ENCODE measurements around the gene ZNF398. TPM values are rescaled to one million over a fixed set of nuclear protein-coding genes. Genes with fewer than 3 reads are reported as not detected.

Gene ZNF398
- polyA plus RNA-seq, 1 donor from 2014 or later = 8.6 TPM

- H3K4me2 ChIP-seq (ENCODE audit: low read length) = peak overlapping the region; percentile 59
- H4K20me1 ChIP-seq (ENCODE audit: insufficient read depth) = peaks cover 3% of the 10 kb centered on the region
- peak overlapping the region; percentile 19 for H2AFZ ChIP-seq (ENCODE audit: low read depth, low read length)
- TF ChIP-seq REST (IDR thresholded peaks at IDR 0.05; ENCODE audit: borderline replicate concordance) (no peak), TAF1 (IDR thresholded peaks at IDR 0.05; ENCODE audit: low read depth) (no peak), RAD21 (conservative IDR thresholded peaks at IDR 0.05) (no peak), SMC3 (conservative IDR thresholded peaks at IDR 0.05; ENCODE audit: poor library complexity) (no peak), EP300 (conservative IDR thresholded peaks at IDR 0.05; ENCODE audit: poor library complexity, severe bottlenecking) (no peak), POLR2AphosphoS5 (IDR thresholded peaks at IDR 0.05) (no peak), MXI1 (conservative IDR thresholded peaks at IDR 0.05; ENCODE audit: poor library complexity, severe bottlenecking) (no peak), EZH2 (IDR thresholded peaks at IDR 0.05; ENCODE audit: borderline replicate concordance, insufficient read depth, low read length, poor library complexity, severe bottlenecking) (no peak), CTCF (IDR thresholded peaks at IDR 0.05; ENCODE audit: poor library complexity, severe bottlenecking) (no peak)
- no peaks in the 10 kb centered on the region for H3K9me3 ChIP-seq (ENCODE audit: low read length)
- peak overlapping the region; percentile 91 for H3K9ac ChIP-seq (ENCODE audit: low read length)
- no peaks in the 10 kb centered on the region for H3K9me2 ChIP-seq (ENCODE audit: insufficient read depth, low read length)
- H3K27me3 ChIP-seq (ENCODE audit: insufficient read depth, low read depth, low read length) = no peaks in the 10 kb centered on the region
- no peaks in the 10 kb centered on the region for H3K36me3 ChIP-seq (ENCODE audit: insufficient read depth, low read length)
- no peaks in the 10 kb centered on the region for H3F3A ChIP-seq (ENCODE audit: insufficient read depth, low read length, poor library complexity, severe bottlenecking)
- peak overlapping the region; percentile 75 for H3K4me3 ChIP-seq (ENCODE audit: low read length)
- H3K79me2 ChIP-seq (replicated peaks; ENCODE audit: insufficient read depth, low read length) = peaks cover 19% of the 10 kb centered on the region
- peak overlapping the region; percentile 81 for H3K27ac ChIP-seq (ENCODE audit: low read length)
These were observed 47.5 kb downstream of the ZNF398 start for GRCh38 chr7:149194799-149195179.

GRCh38 chr7:149195180-149196150, 48.2 kb downstream of the ZNF398 start, which contains the start of gene ZNF282:
ZNF282 (plus strand) TSS chr7:149195546; CDS start chr7:149195590, 44 bp downstream.
- Histone ChIP-seq H3K36me3 (ENCODE audit: insufficient read depth, low read length) (no peaks in the 10 kb centered on the region), H3F3A (ENCODE audit: insufficient read depth, low read length, poor library complexity, severe bottlenecking) (no peaks in the 10 kb centered on the region), H4K20me1 (ENCODE audit: insufficient read depth) (peaks cover 3% of the 10 kb centered on the region), H3K4me3 (ENCODE audit: low read length) (peak within 1 kb of the TSS; percentile 88), H3K4me2 (ENCODE audit: low read length) (peak within 1 kb of the TSS; percentile 77), H3K9me3 (ENCODE audit: low read length) (no peaks in the 10 kb centered on the region), H3K27ac (ENCODE audit: low read length) (peak within 1 kb of the TSS; percentile 81), H3K9me2 (ENCODE audit: insufficient read depth, low read length) (no peaks in the 10 kb centered on the region), H3K79me2 (replicated peaks; ENCODE audit: insufficient read depth, low read length) (peaks cover 20% of the 10 kb centered on the region), H3K9ac (ENCODE audit: low read length) (peak within 1 kb of the TSS; percentile 91), H2AFZ (ENCODE audit: low read depth, low read length) (peak within 1 kb of the TSS; percentile 82), H3K27me3 (ENCODE audit: insufficient read depth, low read depth, low read length) (no peaks in the 10 kb centered on the region)
- TF ChIP-seq CTCF (IDR thresholded peaks at IDR 0.05; ENCODE audit: poor library complexity, severe bottlenecking) = peak; percentile 88
- peak; percentile 79 for TF ChIP-seq REST (IDR thresholded peaks at IDR 0.05; ENCODE audit: borderline replicate concordance)
- peak; percentile 64 for TF ChIP-seq RAD21 (conservative IDR thresholded peaks at IDR 0.05)
- TF ChIP-seq EP300 (conservative IDR thresholded peaks at IDR 0.05; ENCODE audit: poor library complexity, severe bottlenecking) = peak; percentile 38
- TF ChIP-seq MXI1 (conservative IDR thresholded peaks at IDR 0.05; ENCODE audit: poor library complexity, severe bottlenecking) = peak; percentile 77
- TF ChIP-seq TAF1 (IDR thresholded peaks at IDR 0.05; ENCODE audit: low read depth) = peak; percentile 81
- peak; percentile 57 for TF ChIP-seq SMC3 (conservative IDR thresholded peaks at IDR 0.05; ENCODE audit: poor library complexity)
- TF ChIP-seq POLR2AphosphoS5 (IDR thresholded peaks at IDR 0.05) = peak; percentile 89
- no peak for TF ChIP-seq EZH2 (IDR thresholded peaks at IDR 0.05; ENCODE audit: borderline replicate concordance, insufficient read depth, low read length, poor library complexity, severe bottlenecking)
